Esophagus muscularis mucosa (tissue), 4 donors: ENCODE measurements around the gene S1PR3. TPM values are rescaled to one million over a fixed set of nuclear protein-coding genes. Genes with fewer than 3 reads are reported as not detected.

ENCODE experiments used
- DNase-seq: peaks from one replicate; pipeline ENCODE4 v3.0.0-alpha.2; 2017; ENCODE audit errors: extremely low spot score
- H3K27ac ChIP-seq, 4 donors: fragments of 200-600 bp; sonication (generic); replicated peaks in 1 of 4; 1 replicate in 3 of 4; 2 replicates in 1 of 4; pipeline ENCODE4 v1.5.1; 2016 to 2019; ENCODE audit warnings: mild to moderate bottlenecking in 1 of 4
- H3K27me3 ChIP-seq, 4 donors: fragments of 200-600 bp; sonication (generic); one replicate each; pipeline versions ENCODE4 v1.5.1 to v1.6.0; 2016 to 2019
- H3K36me3 ChIP-seq, 4 donors: fragments of 200-600 bp; sonication (generic); one replicate each; pipeline ENCODE4 v1.5.1; 2016 to 2019
- H3K4me1 ChIP-seq, 4 donors: fragments of 200-600 bp; sonication (generic); one replicate each; pipeline ENCODE4 v1.5.1; 2016 to 2019
- H3K4me3 ChIP-seq, 4 donors: fragments of 200-600 bp; sonication (generic); 1 replicate in 2 of 4; 2 replicates in 2 of 4; pipeline ENCODE4 v1.5.1; 2016 to 2019; ENCODE audit warnings: mild to moderate bottlenecking in 4 of 4, moderate library complexity in 1 of 4
- H3K9me3 ChIP-seq, 4 donors: fragments of 200-600 bp; sonication (generic); 1 replicate in 3 of 4; 2 replicates in 1 of 4; pipeline ENCODE4 v1.5.1; 2016 to 2019
- CTCF ChIP-seq, 3 experiments: fragments of 200-600 bp in 2 of 3; fragments of 450-650 bp in 1 of 3; sonication (generic) in 2 of 3; IDR thresholded peaks; one replicate each; pipeline ENCODE4 v1.5.1; 2017 to 2019; ENCODE audit warnings: antibody characterized with exemption in 3 of 3, mild to moderate bottlenecking in 2 of 3, moderate library complexity in 1 of 3
- EP300 ChIP-seq: sonication (generic); formaldehyde crosslinking; IDR thresholded peaks from one replicate; pipeline ENCODE4 v1.6.1; 2017; ENCODE audit warnings: antibody characterized with exemption
- POLR2A ChIP-seq: fragments of 450-650 bp; IDR thresholded peaks from one replicate; pipeline ENCODE4 v1.6.1; 2017; ENCODE audit warnings: antibody characterized with exemption, moderate library complexity, mild to moderate bottlenecking, low read depth
- POLR2AphosphoS5 ChIP-seq, 2 donors: sonication (generic); formaldehyde crosslinking; IDR thresholded peaks; one replicate each; pipeline ENCODE4 v1.6.1; 2017; ENCODE audit warnings: antibody characterized with exemption in 2 of 2
- WGBS: methylation state at CpG from one replicate; pipeline ENCODE4 v1.1.5; 2018; 5-methylcytosine and 5-hydroxymethylcytosine counted together
- intact Hi-C: fragments of 100-400 bp; cut with DNase I; formaldehyde crosslinking; loops from one replicate; pipeline ENCODE4 v1.15.1; 2023
- total RNA-seq, 4 donors: library from RNA; depleted of rRNA; stranded (reverse); fragments of >200 nt; gene quantifications; one replicate each; pipeline versions ENCODE4 v1.1.0 to v1.2.1, GENCODE V29; 2016

Gene S1PR3
- total RNA-seq, 4 donors from 2014 or later = 184 to 340 (median 223) TPM

- H3K9me3 ChIP-seq = no peaks in the 10 kb centered on the region
- peak; percentile 87 for DNase-seq
- intact Hi-C loops = loop anchor here (10.0 kb wide), 1 partner anchor 277 kb away; no protein-coding TSS in a partner anchor
- no peak overlapping the region for H3K4me3 ChIP-seq
- peaks cover 4 to 45% (median 38%) of the 10 kb centered on the region in 4 donors for H3K4me1 ChIP-seq
- 79% methylated on average over 9 of the region's 9 CpGs for WGBS
- H3K36me3 ChIP-seq = peaks cover 0 to 28% (median 12%) of the 10 kb centered on the region in 4 donors
- H3K27me3 ChIP-seq = no peaks in the 10 kb centered on the region
- no peak overlapping the region for H3K27ac ChIP-seq
- TF ChIP-seq CTCF (IDR thresholded peaks at IDR 0.05) (no peak), EP300 (no peak), POLR2A (no peak), POLR2AphosphoS5 (IDR thresholded peaks at IDR 0.05) (no peak)
These were observed 16.9 kb downstream of the S1PR3 start for GRCh38 chr9:89008055-89008743.

DNA sequence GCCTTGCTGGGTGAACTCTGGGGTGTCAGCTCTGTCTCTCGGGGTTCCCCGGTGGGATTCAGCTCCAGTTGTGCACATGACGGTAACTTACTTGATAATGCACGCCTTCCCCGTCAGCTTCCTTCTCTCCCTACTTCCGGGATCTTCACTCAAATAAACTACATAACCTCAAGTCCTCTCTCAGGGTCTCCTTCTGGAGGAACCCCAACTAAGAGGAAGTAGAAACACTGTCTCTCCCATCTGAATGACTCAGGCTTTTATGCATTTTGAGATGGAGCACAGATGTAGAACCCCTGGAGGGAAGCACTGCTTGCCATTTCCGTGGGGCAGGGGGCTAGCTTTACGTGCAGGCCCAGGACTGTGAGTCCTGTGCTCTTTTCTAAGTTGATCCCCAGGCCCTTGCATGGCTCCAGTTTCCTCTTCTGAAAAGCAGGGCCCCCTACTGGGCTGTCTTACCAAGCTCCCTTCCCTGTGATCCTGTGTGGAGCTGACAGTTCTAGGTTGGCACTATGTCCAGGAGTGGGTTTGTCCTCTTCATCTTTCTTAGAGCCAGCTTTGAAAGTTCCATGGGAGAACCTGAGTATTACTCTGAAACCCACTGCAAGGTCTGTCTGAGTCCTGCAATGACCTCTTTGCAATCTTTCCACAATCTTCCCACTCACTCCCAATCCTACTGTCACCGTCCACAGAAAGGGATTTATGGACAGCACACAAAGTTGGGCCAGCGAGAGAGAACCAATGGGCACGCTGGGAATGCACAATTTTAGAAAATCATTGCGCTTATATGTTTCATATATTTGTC lies 17.7 kb downstream of the S1PR3 start:
- intact Hi-C loops = loop anchor here (10.0 kb wide), 1 partner anchor 276 kb away; no protein-coding TSS in a partner anchor
- Histone ChIP-seq H3K27ac (no peak overlapping the region), H3K9me3 (no peaks in the 10 kb centered on the region), H3K36me3 (peaks cover 0 to 22% (median 10%) of the 10 kb centered on the region in 4 donors), H3K27me3 (no peaks in the 10 kb centered on the region), H3K4me3 (no peak overlapping the region), H3K4me1 (peaks cover 4 to 37% (median 30%) of the 10 kb centered on the region in 4 donors)
- 83% methylated on average over 12 of the region's 12 CpGs for WGBS
- DNase-seq = peak; percentile 89
- TF ChIP-seq POLR2AphosphoS5 (IDR thresholded peaks at IDR 0.05) = no peak
- TF ChIP-seq POLR2A = no peak
- TF ChIP-seq EP300 = no peak
- TF ChIP-seq CTCF (IDR thresholded peaks at IDR 0.05) = peak in 1 of 3 experiments; percentile 10

GRCh38 chr9:89009546-89009840 lies 18.2 kb downstream of the S1PR3 start:
- intact Hi-C loops = loop anchor here (10.0 kb wide), 1 partner anchor 275 kb away; no protein-coding TSS in a partner anchor
- H3K4me3 ChIP-seq = no peak overlapping the region
- H3K27me3 ChIP-seq = no peaks in the 10 kb centered on the region
- TF ChIP-seq POLR2AphosphoS5 (IDR thresholded peaks at IDR 0.05) (no peak), EP300 (no peak), POLR2A (no peak)
- peaks cover 0 to 16% (median 8%) of the 10 kb centered on the region in 4 donors for H3K36me3 ChIP-seq
- no peak overlapping the region for H3K27ac ChIP-seq
- WGBS = 96% methylated on average over 9 of the region's 9 CpGs
- H3K9me3 ChIP-seq = no peaks in the 10 kb centered on the region
- no peak for DNase-seq
- H3K4me1 ChIP-seq = peaks cover 4 to 36% (median 25%) of the 10 kb centered on the region in 4 donors

DNA sequence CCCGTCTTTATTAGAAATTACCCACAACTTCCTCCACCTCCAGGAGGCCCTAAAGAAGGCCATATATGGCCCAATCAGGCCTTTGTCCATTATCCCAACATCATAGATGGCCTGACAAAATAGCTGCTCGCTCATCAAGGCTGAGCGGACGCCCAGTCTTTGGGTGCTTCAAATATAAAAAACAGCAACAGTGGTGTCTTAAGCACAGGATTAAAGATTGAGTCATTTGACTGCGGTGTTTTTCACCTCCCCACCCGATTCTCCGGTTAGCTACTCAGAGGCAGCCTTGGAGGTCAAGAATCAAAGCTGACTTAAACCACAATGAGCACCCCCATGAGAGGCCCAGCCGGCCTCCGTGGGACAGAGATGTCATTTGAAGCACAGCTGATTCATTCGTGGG lies 18.8 kb downstream of the S1PR3 start:
- no peak for DNase-seq
- no peaks in the 10 kb centered on the region for H3K9me3 ChIP-seq
- TF ChIP-seq POLR2AphosphoS5 (IDR thresholded peaks at IDR 0.05) = no peak
- no peak for TF ChIP-seq CTCF (IDR thresholded peaks at IDR 0.05)
- TF ChIP-seq EP300 = no peak
- TF ChIP-seq POLR2A = no peak
- H3K27ac ChIP-seq = no peak overlapping the region
- WGBS = 86% methylated on average over 7 of the region's 10 CpGs
- intact Hi-C loops = no loop called here
- no peaks in the 10 kb centered on the region for H3K27me3 ChIP-seq
- no peak overlapping the region for H3K4me3 ChIP-seq
- H3K36me3 ChIP-seq = peaks cover 0 to 11% (median 5%) of the 10 kb centered on the region in 4 donors
- peaks cover 4 to 31% (median 23%) of the 10 kb centered on the region in 4 donors for H3K4me1 ChIP-seq

DNA sequence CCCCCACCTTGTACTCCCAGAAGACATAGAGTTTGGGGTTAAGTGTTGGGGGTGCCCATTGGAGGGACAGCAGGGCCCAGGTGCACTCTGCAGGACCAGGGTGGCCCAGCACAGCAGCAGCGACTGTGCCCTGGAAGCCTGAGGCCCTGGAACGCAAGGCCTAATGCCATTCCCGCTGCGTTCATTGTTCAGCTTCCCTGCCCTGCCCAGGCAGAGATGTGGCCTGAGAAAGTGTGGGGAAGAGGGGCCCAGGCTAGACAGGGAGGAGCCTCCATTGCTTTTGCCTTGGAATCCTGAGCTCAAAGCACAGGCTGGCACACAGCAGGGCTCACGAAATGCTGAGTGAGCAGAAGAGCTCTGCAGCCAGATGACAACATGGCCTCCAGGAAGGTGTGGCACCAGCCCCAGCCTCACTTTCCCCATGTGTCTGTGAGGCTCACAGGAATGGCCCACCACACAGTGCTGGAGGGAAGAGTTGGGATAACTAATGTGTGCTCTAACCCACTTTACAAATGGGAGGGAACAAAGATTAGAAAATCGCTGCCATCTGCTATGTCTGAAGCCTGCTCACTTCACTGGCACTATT lies 19.4 kb downstream of the S1PR3 start:
- Histone ChIP-seq H3K27me3 (no peaks in the 10 kb centered on the region), H3K36me3 (peaks cover 0 to 5% (median 2%) of the 10 kb centered on the region in 4 donors), H3K27ac (no peak overlapping the region), H3K4me3 (no peak overlapping the region), H3K9me3 (no peaks in the 10 kb centered on the region), H3K4me1 (peaks cover 4 to 25% (median 17%) of the 10 kb centered on the region in 4 donors)
- no peak for DNase-seq
- intact Hi-C loops = no loop called here
- 75% methylated on average over 4 of the region's 6 CpGs for WGBS
- no peak for TF ChIP-seq EP300
- TF ChIP-seq POLR2AphosphoS5 (IDR thresholded peaks at IDR 0.05) = no peak
- TF ChIP-seq POLR2A = no peak
- no peak for TF ChIP-seq CTCF (IDR thresholded peaks at IDR 0.05)
